T-helper 1 cell treated with Interleukin-12 subunit alpha and Interleukin-12 subunit beta and Interleukin-4 antibody, amounts not matched to agents 30 μg/mL and 1 μg/mL, for 36 hours (primary cell): ENCODE data around the gene CCDC17.

Source experiments
- H3K27ac Mint-ChIP-seq: one replicate; pipeline ENCODE4 v1.8.0; 2021; ENCODE audit warnings: mild to moderate bottlenecking, mixed read lengths
- H3K27me3 Mint-ChIP-seq: one replicate; pipeline ENCODE4 v1.8.0; 2021; ENCODE audit warnings: low read depth, mixed read lengths
- H3K36me3 Mint-ChIP-seq: one replicate; pipeline ENCODE4 v1.8.0; 2021; ENCODE audit warnings: low read depth, mixed read lengths
- H3K4me1 Mint-ChIP-seq: one replicate; pipeline ENCODE4 v1.8.0; 2021; ENCODE audit warnings: low read depth, mixed read lengths
- H3K4me3 Mint-ChIP-seq: one replicate; pipeline ENCODE4 v1.8.0; 2021; ENCODE audit warnings: mild to moderate bottlenecking, moderate library complexity, mixed read lengths
- H3K9me3 Mint-ChIP-seq: one replicate; pipeline ENCODE4 v1.8.0; 2021; ENCODE audit warnings: mixed read lengths

The CCDC17 gene

GRCh38 chr1:45623972-45624371 is at the start of gene CCDC17:
Gene CCDC17 (minus strand): TSS chr1:45624054. CDS start chr1:45623909, 145 bp downstream.
- Mint-ChIP-seq H3K36me3 (peaks cover 13% of the 10 kb centered on the region), H3K27me3 (no peaks in the 10 kb centered on the region), H3K27ac (no peak within 1 kb of the TSS), H3K9me3 (no peaks in the 10 kb centered on the region), H3K4me1 (no peaks in the 10 kb centered on the region), H3K4me3 (no peak within 1 kb of the TSS)

GRCh38 chr1:45669859-45670655 is 46.2 kb upstream of the CCDC17 start:
- Mint-ChIP-seq H3K27me3 (no peaks in the 10 kb centered on the region), H3K27ac (no peak overlapping the region), H3K4me3 (no peak overlapping the region), H3K9me3 (no peaks in the 10 kb centered on the region), H3K36me3 (peaks cover 10% of the 10 kb centered on the region), H3K4me1 (peaks cover 6% of the 10 kb centered on the region)

GRCh38 chr1:45669379-45669778 is 45.5 kb upstream of the CCDC17 start:
- Mint-ChIP-seq H3K4me3 (no peak overlapping the region), H3K27ac (no peak overlapping the region), H3K36me3 (peaks cover 7% of the 10 kb centered on the region), H3K9me3 (no peaks in the 10 kb centered on the region), H3K27me3 (no peaks in the 10 kb centered on the region), H3K4me1 (peaks cover 6% of the 10 kb centered on the region)

- H3K27ac Mint-ChIP-seq, result no peak overlapping the region
- H3K4me1 Mint-ChIP-seq, result peaks cover 6% of the 10 kb centered on the region
- no peak overlapping the region for H3K4me3 Mint-ChIP-seq
- peaks cover 7% of the 10 kb centered on the region for H3K36me3 Mint-ChIP-seq
- H3K27me3 Mint-ChIP-seq, result no peaks in the 10 kb centered on the region
- H3K9me3 Mint-ChIP-seq, result no peaks in the 10 kb centered on the region
Observed at GRCh38 chr1:45668526-45668925, 44.7 kb upstream of the CCDC17 start.

- Mint-ChIP-seq H3K9me3 (no peaks in the 10 kb centered on the region), H3K4me3 (no peak overlapping the region), H3K36me3 (peaks cover 3% of the 10 kb centered on the region), H3K27me3 (no peaks in the 10 kb centered on the region), H3K27ac (no peak overlapping the region), H3K4me1 (peaks cover 4% of the 10 kb centered on the region)
Observed at GRCh38 chr1:45667321-45668111, 43.7 kb upstream of the CCDC17 start.

GRCh38 chr1:45666836-45667235 is 43.0 kb upstream of the CCDC17 start:
- Mint-ChIP-seq H3K4me3 (no peak overlapping the region), H3K4me1 (peaks cover 4% of the 10 kb centered on the region), H3K36me3 (peaks cover 3% of the 10 kb centered on the region), H3K9me3 (no peaks in the 10 kb centered on the region), H3K27ac (no peak overlapping the region), H3K27me3 (no peaks in the 10 kb centered on the region)

- H3K4me3 Mint-ChIP-seq, result no peak overlapping the region
- no peaks in the 10 kb centered on the region for H3K27me3 Mint-ChIP-seq
- no peak overlapping the region for H3K27ac Mint-ChIP-seq
- no peaks in the 10 kb centered on the region for H3K9me3 Mint-ChIP-seq
- no peaks in the 10 kb centered on the region for H3K4me1 Mint-ChIP-seq
- H3K36me3 Mint-ChIP-seq, result peaks cover 22% of the 10 kb centered on the region
Observed at GRCh38 chr1:45660336-45660735, 36.5 kb upstream of the CCDC17 start.

- Mint-ChIP-seq H3K4me3 (no peak overlapping the region), H3K9me3 (no peaks in the 10 kb centered on the region), H3K27me3 (no peaks in the 10 kb centered on the region), H3K27ac (no peak overlapping the region), H3K36me3 (peaks cover 32% of the 10 kb centered on the region), H3K4me1 (no peaks in the 10 kb centered on the region)
Observed at GRCh38 chr1:45659222-45659621, 35.4 kb upstream of the CCDC17 start.

- no peak overlapping the region for H3K27ac Mint-ChIP-seq
- no peak overlapping the region for H3K4me3 Mint-ChIP-seq
- H3K27me3 Mint-ChIP-seq, result no peaks in the 10 kb centered on the region
- H3K36me3 Mint-ChIP-seq, result peaks cover 32% of the 10 kb centered on the region
- no peaks in the 10 kb centered on the region for H3K9me3 Mint-ChIP-seq
- no peaks in the 10 kb centered on the region for H3K4me1 Mint-ChIP-seq
Observed at GRCh38 chr1:45658171-45658570, 34.3 kb upstream of the CCDC17 start.

GRCh38 chr1:45656573-45657226 is 32.8 kb upstream of the CCDC17 start:
- Mint-ChIP-seq H3K27ac (no peak overlapping the region), H3K4me3 (no peak overlapping the region), H3K27me3 (no peaks in the 10 kb centered on the region), H3K4me1 (no peaks in the 10 kb centered on the region), H3K9me3 (no peaks in the 10 kb centered on the region), H3K36me3 (peaks cover 35% of the 10 kb centered on the region)

GRCh38 chr1:45654540-45655280 is 30.9 kb upstream of the CCDC17 start:
- Mint-ChIP-seq H3K9me3 (no peaks in the 10 kb centered on the region), H3K4me3 (no peak overlapping the region), H3K27me3 (no peaks in the 10 kb centered on the region), H3K27ac (no peak overlapping the region), H3K36me3 (peaks cover 34% of the 10 kb centered on the region), H3K4me1 (peaks cover 2% of the 10 kb centered on the region)

GRCh38 chr1:45647248-45648021 is 23.6 kb upstream of the CCDC17 start:
- no peaks in the 10 kb centered on the region for H3K27me3 Mint-ChIP-seq
- peaks cover 19% of the 10 kb centered on the region for H3K36me3 Mint-ChIP-seq
- no peak overlapping the region for H3K27ac Mint-ChIP-seq
- no peak overlapping the region for H3K4me3 Mint-ChIP-seq
- no peaks in the 10 kb centered on the region for H3K9me3 Mint-ChIP-seq
- peaks cover 2% of the 10 kb centered on the region for H3K4me1 Mint-ChIP-seq

- no peaks in the 10 kb centered on the region for H3K9me3 Mint-ChIP-seq
- no peaks in the 10 kb centered on the region for H3K27me3 Mint-ChIP-seq
- peaks cover 23% of the 10 kb centered on the region for H3K36me3 Mint-ChIP-seq
- H3K4me1 Mint-ChIP-seq, result no peaks in the 10 kb centered on the region
- H3K4me3 Mint-ChIP-seq, result no peak overlapping the region
- no peak overlapping the region for H3K27ac Mint-ChIP-seq
Observed at GRCh38 chr1:45644661-45645060, 20.8 kb upstream of the CCDC17 start.
